Body of pancreas (tissue), 4 donors: ENCODE data around the gene SPAG7.

Experiments used
- POLR2A ChIP-seq, 3 donors: fragments of 450-650 bp; IDR thresholded peaks; one replicate each; pipeline ENCODE4 v1.6.1; 2016; ENCODE audit warnings: antibody characterized with exemption in 3 of 3, mild to moderate bottlenecking in 2 of 3
- TF ChIP-seq, protein P1 (sequence below), 7 experiments: fragments of 450-650 bp in 4 of 7; fragments of 200-600 bp in 3 of 7; sonication (generic) in 3 of 7; IDR thresholded peaks; one replicate each; pipeline ENCODE4 v1.5.1; 2016 to 2019; ENCODE audit warnings: antibody characterized with exemption in 7 of 7

DNA sequence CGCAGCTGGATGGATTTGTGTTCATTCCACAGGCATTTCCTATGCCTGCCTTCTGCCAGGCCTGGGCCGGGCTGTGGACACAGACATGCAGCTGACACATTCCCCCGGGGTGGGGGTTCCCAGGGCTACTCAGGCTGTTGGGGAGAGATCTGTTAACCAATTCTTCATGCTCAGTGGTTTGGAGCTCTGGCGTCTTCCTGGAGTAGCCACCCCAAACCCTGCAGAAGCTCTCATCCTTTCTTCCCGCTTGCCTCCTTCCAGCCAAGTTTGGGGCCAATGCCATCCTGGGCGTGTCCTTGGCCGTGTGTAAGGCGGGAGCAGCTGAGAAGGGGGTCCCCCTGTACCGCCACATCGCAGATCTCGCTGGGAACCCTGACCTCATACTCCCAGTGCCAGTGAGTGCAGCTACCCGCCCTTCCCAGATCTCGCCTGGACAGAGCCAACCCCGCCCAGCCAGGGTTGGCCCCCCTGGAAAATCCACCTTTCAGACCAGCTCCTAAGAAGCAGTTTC is 14.1 kb downstream of the SPAG7 start:
- TF ChIP-seq, protein P1, sequence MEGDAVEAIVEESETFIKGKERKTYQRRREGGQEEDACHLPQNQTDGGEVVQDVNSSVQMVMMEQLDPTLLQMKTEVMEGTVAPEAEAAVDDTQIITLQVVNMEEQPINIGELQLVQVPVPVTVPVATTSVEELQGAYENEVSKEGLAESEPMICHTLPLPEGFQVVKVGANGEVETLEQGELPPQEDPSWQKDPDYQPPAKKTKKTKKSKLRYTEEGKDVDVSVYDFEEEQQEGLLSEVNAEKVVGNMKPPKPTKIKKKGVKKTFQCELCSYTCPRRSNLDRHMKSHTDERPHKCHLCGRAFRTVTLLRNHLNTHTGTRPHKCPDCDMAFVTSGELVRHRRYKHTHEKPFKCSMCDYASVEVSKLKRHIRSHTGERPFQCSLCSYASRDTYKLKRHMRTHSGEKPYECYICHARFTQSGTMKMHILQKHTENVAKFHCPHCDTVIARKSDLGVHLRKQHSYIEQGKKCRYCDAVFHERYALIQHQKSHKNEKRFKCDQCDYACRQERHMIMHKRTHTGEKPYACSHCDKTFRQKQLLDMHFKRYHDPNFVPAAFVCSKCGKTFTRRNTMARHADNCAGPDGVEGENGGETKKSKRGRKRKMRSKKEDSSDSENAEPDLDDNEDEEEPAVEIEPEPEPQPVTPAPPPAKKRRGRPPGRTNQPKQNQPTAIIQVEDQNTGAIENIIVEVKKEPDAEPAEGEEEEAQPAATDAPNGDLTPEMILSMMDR (IDR thresholded peaks at IDR 0.05) = no peak
- TF ChIP-seq POLR2A (IDR thresholded peaks at IDR 0.05) = no peak
